Measurements from ENCODE around the gene FARP1. TPM values are rescaled to one million over a fixed set of nuclear protein-coding genes. Genes with fewer than 3 reads are reported as not detected.

The FARP1 gene
- total RNA-seq, 1 donor = 125 TPM

DNA sequence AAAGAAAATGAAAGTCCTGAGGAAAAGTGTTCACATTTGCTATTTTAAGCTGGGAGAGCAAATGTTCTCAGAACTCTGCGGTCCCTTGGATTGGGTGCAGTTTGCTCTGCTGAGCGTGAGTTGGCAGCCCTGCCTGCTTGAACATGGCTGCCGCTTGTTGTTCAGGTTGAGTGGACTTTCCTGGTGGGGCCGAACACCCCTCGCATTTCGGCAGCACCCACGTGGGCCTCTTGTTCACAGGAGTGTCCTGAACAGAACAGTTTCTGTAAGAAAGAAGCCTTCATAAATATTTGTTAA, 45.0 kb downstream of the FARP1 start:
- TF ChIP-seq, protein P1, sequence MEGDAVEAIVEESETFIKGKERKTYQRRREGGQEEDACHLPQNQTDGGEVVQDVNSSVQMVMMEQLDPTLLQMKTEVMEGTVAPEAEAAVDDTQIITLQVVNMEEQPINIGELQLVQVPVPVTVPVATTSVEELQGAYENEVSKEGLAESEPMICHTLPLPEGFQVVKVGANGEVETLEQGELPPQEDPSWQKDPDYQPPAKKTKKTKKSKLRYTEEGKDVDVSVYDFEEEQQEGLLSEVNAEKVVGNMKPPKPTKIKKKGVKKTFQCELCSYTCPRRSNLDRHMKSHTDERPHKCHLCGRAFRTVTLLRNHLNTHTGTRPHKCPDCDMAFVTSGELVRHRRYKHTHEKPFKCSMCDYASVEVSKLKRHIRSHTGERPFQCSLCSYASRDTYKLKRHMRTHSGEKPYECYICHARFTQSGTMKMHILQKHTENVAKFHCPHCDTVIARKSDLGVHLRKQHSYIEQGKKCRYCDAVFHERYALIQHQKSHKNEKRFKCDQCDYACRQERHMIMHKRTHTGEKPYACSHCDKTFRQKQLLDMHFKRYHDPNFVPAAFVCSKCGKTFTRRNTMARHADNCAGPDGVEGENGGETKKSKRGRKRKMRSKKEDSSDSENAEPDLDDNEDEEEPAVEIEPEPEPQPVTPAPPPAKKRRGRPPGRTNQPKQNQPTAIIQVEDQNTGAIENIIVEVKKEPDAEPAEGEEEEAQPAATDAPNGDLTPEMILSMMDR (IDR thresholded peaks at IDR 0.05; ENCODE audit: insufficient read depth, low read depth, low read length) = no peak
- DNase-seq (ENCODE audit: low read depth) = no peak
- no peak overlapping the region for H3K4me3 ChIP-seq (ENCODE audit: low read depth, low read length)

DNA sequence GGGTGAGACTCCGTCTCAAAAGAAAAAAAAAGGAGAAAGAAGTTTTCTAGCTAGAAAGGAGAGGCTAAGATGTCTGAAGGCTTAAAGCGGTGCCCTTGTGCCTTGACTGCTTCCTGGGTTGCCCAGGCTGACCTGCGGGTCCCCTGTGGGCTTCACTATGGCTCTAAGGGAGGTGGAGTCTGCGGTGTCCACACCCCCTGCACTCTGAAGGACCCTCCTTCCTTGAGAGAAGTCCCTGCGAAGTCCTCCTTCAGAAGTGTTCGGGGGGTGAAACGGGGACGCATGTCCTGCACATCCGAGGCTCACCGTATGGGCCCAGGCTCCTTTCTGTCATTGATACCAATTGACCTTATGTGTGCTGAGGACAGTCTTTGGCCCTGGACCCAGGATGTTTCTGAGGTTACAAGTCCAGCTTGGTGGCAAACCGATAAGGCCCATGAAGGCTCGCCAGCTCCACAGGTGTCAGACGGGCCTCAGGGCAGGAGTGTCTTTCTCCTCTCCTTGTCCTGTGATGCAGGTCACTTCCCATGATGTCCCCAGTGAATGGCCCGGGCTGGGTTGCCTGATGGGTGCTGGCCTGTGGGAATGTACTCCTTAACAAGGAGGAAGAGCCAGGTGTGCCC, 45.8 kb downstream of the FARP1 start:
- no peak for DNase-seq (ENCODE audit: low read depth)
- no peak overlapping the region for H3K4me3 ChIP-seq (ENCODE audit: low read depth, low read length)
- TF ChIP-seq, protein P1 (IDR thresholded peaks at IDR 0.05; ENCODE audit: insufficient read depth, low read depth, low read length) = no peak

DNA sequence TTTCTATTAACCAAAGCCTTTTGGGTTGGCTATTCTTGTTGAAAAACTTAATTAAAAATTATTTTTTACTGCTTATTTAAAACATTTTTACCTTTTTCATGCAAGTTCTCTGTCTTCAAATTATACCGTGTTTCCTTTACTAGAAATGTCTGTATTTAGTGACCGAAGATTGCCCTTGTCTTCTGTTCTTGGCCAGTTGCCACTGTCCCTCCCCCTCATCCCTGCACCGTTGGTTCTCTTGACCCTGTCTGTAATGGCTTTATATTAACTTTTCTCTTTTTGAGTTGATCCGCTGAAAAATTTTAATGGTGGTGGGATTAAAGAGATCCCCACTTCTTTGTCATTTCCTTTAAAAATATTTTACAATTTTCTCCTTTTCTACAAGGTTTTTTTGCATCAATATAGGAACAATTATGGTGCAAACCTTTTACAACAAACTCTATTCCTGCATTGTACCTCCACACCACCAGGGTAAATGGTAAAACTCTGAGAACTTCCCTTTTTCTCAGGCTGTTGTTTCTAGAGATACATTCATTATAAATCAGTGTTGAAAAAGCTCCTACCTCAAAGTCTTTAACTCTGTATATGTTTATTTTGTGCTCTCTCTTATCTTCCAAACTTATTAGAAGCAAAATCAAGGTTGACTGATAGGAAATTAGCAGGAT, 47.1 kb downstream of the FARP1 start:
- TF ChIP-seq, protein P1 (IDR thresholded peaks at IDR 0.05; ENCODE audit: insufficient read depth, low read depth, low read length) = peak; percentile 21

DNA sequence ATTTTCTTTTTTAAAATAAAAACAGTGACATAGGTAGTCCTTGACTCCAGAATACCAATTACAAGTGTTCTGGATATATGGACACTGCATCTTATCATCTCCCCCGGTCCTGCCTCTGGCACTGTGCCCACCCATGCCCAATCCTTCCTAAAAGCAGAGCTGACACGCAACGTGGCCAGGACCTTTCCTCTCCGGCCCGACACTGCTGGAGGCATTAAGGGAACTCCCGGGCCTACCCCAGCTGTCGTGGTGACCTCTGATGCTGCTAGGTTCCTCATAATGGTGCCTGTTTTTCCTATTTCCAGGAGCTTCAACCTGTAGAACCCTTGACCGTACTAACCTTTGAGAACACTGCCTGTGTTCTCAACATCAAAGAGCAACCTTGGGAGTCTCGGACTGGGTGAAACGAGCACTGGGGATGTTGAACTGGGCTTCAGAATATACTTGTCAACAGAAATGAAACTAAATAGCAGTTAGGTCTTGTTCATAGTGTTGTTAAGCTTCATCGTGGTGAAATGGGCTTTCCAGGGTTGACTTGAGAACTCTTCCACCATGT, 48.1 kb downstream of the FARP1 start:
- H3K4me3 ChIP-seq (ENCODE audit: low read depth, low read length) = no peak overlapping the region
- TF ChIP-seq, protein P1 (IDR thresholded peaks at IDR 0.05; ENCODE audit: insufficient read depth, low read depth, low read length) = no peak
- DNase-seq (ENCODE audit: low read depth) = no peak

More for the DNA sequence above, 47.1 kb downstream of the FARP1 start:
- H3K4me3 ChIP-seq (ENCODE audit: low read depth, low read length) = no peak overlapping the region
- DNase-seq (ENCODE audit: low read depth) = no peak

DNA sequence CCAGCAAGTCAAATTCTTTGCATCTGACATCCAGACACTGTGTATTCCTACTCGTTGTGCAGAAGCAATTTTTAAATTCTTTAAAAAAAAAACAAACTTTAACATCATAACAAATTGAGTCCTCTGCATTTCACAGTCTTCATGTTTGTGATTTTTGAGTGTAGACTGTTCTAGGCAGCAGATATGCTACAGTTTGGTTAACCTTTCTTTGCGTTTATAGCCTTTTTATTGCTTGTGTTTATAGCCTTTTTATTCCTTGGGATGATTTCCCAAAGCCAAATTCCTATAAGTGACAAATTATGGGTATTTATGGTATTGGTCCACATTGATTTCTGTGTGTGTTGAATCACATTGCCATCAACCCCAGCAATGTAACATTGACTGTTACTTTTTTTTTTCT, 49.1 kb downstream of the FARP1 start:
- TF ChIP-seq, protein P1 (IDR thresholded peaks at IDR 0.05; ENCODE audit: insufficient read depth, low read depth, low read length) = no peak
- peak; percentile 67 for DNase-seq (ENCODE audit: low read depth)
- H3K4me3 ChIP-seq (ENCODE audit: low read depth, low read length) = no peak overlapping the region

DNA sequence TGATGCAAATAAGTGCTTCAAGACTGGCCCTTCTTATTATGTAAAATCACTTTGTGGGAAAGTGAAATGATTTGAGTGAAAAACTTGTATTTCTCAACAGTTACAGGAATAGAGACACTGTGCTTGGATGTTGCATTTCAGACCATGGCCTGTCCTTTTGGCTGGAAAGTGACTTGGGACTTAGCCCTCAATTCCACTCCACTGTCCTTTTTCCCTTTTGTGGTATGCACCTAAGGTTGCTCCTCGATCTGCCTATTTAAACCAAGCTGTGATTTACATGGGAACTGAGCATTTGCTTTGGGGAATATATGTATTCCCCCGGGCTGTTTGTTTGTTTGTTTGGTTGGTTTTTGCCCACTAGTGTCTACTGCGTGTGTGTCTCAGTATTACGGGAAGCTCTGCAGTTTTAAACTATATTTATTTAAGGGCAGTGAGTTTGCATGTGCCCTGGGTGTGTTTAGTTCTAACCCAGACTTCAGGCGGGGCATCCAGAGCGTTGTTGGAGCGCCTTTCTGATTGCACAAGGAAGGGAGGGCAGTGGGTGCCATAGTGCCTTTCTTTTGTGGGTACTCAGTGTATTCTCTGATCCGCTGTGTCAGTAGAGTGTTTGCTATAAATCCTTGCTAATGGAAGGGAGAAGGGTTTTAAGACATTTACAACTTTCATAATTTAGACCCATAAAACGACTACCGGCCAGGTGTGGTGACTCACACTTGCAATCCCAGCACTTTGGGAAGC, 52.3 kb downstream of the FARP1 start:
- DNase-seq (ENCODE audit: low read depth) = no peak
- no peak overlapping the region for H3K4me3 ChIP-seq (ENCODE audit: low read depth, low read length)
- TF ChIP-seq, protein P1 (IDR thresholded peaks at IDR 0.05; ENCODE audit: insufficient read depth, low read depth, low read length) = no peak
